GM12878 (cell line): ENCODE measurements around the gene RCAN1. TPM values are rescaled to one million over a fixed set of nuclear protein-coding genes. Genes with fewer than 3 reads are reported as not detected.

Source experiments
- ATAC-seq: fragments of 200-7000 bp; cut with Tn5 transposase; 3 replicates; pipeline ENCODE4 v1.9.1; 2020; ENCODE audit warnings: mild to moderate bottlenecking, moderate library complexity
- BruUV-seq: library from RNA; stranded (reverse); fragments of 400-500 nt; replicated peaks from 2 replicates; lab custom pipeline; 2021; lab: Mats Ljungman, UMichigan
- CTCF ChIA-PET: fragments of 300-600 bp; sonication (Branson Sonifier 250); formaldehyde crosslinking; extraction: SDS; loops from one replicate; lab custom pipeline; 2021; ENCODE audit warnings: inconsistent platforms; lab: Yijun Ruan, JAX
- POLR2A ChIA-PET: fragments of 350-600 bp; formaldehyde crosslinking; extraction: SDS; loops from one replicate; lab custom pipeline; 2021; ENCODE audit warnings: inconsistent platforms; lab: Charles Lee
- RAD21 ChIA-PET: fragments of 300-600 bp; sonication (Branson Sonifier 250); formaldehyde crosslinking; loops from one replicate; lab custom pipeline; 2023; ENCODE audit warnings: antibody characterized with exemption; ENCODE audit not compliant: unreplicated experiment; lab: Charles Lee
- SMC1A ChIA-PET: fragments of 300-600 bp; sonication (Branson Sonifier 250); formaldehyde crosslinking; loops from one replicate; lab custom pipeline; 2023; ENCODE audit not compliant: unreplicated experiment, uncharacterized antibody; lab: Charles Lee
- DNase-seq: peaks from one replicate; pipeline ENCODE4 v3.0.0-alpha.2; 2011; ENCODE audit warnings: low read depth, low spot score
- FAIRE-seq: peaks from 3 replicates; lab custom pipeline; 2011; peaks lifted over from hg19 to GRCh38; lab: Jason Lieb, UNC
- H2AFZ ChIP-seq: 2 replicates; pipeline ENCODE4 v1.6.0; 2011; ENCODE audit warnings: low read depth, low read length, control low read depth; ENCODE audit not compliant: control insufficient read depth
- H3K27ac ChIP-seq: 2 replicates; pipeline ENCODE4 v1.5.1; 2011; ENCODE audit warnings: control low read depth; ENCODE audit not compliant: control insufficient read depth, insufficient read depth
- H3K27me3 ChIP-seq, 2 experiments: replicated peaks in 1 of 2; 2 replicates each; pipeline versions ENCODE4 v1.6.0 to v1.6.1; 2011; ENCODE audit warnings: low read length in 1 of 2; ENCODE audit not compliant: control insufficient read depth in 2 of 2, insufficient read depth in 2 of 2
- H3K36me3 ChIP-seq, 2 experiments: 2 replicates each; pipeline ENCODE4 v1.5.1; 2011; ENCODE audit warnings: low read length in 1 of 2; ENCODE audit not compliant: control insufficient read depth in 2 of 2, insufficient read depth in 2 of 2
- H3K4me1 ChIP-seq: 2 replicates; pipeline ENCODE4 v1.6.1; 2011; ENCODE audit warnings: mild to moderate bottlenecking, low read length, moderate library complexity, mixed read lengths; ENCODE audit not compliant: control insufficient read depth, insufficient read depth
- H3K4me2 ChIP-seq: 2 replicates; pipeline ENCODE4 v1.6.0; 2011; ENCODE audit warnings: control low read depth; ENCODE audit not compliant: control insufficient read depth, insufficient read depth
- H3K4me3 ChIP-seq: fragments of 200-600 bp; sonication (generic); 2 replicates; pipeline ENCODE4 v1.5.1; 2016
- H3K79me2 ChIP-seq: 2 replicates; pipeline ENCODE4 v1.6.0; 2011; ENCODE audit warnings: low read length; ENCODE audit not compliant: control insufficient read depth, insufficient read depth
- H3K9ac ChIP-seq: 2 replicates; pipeline ENCODE4 v1.8.0; 2011; ENCODE audit warnings: low read length, control low read depth, mixed read lengths; ENCODE audit not compliant: control insufficient read depth, insufficient read depth
- H3K9me3 ChIP-seq: replicated peaks from 3 replicates; pipeline ENCODE4 v1.5.1; 2011; ENCODE audit warnings: mild to moderate bottlenecking, low read length; ENCODE audit not compliant: control insufficient read depth, insufficient read depth
- H4K20me1 ChIP-seq: 2 replicates; pipeline ENCODE4 v1.6.0; 2011; ENCODE audit not compliant: control insufficient read depth, insufficient read depth
- CBFB ChIP-seq: IDR thresholded peaks from 2 replicates; pipeline ENCODE4 v1.6.1; 2016; ENCODE audit warnings: antibody characterized with exemption, low read depth
- DPF2 ChIP-seq: fragments of 450-650 bp; IDR thresholded peaks from 2 replicates; pipeline ENCODE4 v1.6.1; 2017; ENCODE audit warnings: mild to moderate bottlenecking
- EED ChIP-seq: sonication (generic); IDR thresholded peaks from 2 replicates; pipeline ENCODE4 v1.6.1; 2016; ENCODE audit warnings: antibody characterized with exemption, low read depth
- EGR1 ChIP-seq, 2 experiments: IDR thresholded peaks; 1 replicate in 1 of 2; 2 replicates in 1 of 2; pipeline ENCODE4 v1.6.1; 2011 to 2012; ENCODE audit warnings: low read depth in 2 of 2, low read length in 2 of 2, borderline replicate concordance in 1 of 2, mild to moderate bottlenecking in 1 of 2, moderate library complexity in 1 of 2
- IKZF1 ChIP-seq: fragments of 450-650 bp; conservative IDR thresholded peaks from 2 replicates; pipeline ENCODE4 v1.6.1; 2017; ENCODE audit warnings: antibody characterized with exemption, mild to moderate bottlenecking
- IKZF2 ChIP-seq, 2 experiments: fragments of 450-650 bp; IDR thresholded peaks; 2 replicates each; pipeline ENCODE4 v1.6.1; 2017; ENCODE audit warnings: mild to moderate bottlenecking in 2 of 2, moderate library complexity in 2 of 2
- KLF5 ChIP-seq: fragments of 450-650 bp; IDR thresholded peaks from 2 replicates; pipeline ENCODE4 v1.6.1; 2014; ENCODE audit warnings: mild to moderate bottlenecking; ENCODE audit not compliant: partially characterized antibody
- MYB ChIP-seq: fragments of 150-350 bp; IDR thresholded peaks from 2 replicates; pipeline ENCODE4 v1.6.1; 2014; ENCODE audit warnings: mild to moderate bottlenecking, low read depth, low read length, borderline replicate concordance
- NR2C2 ChIP-seq: IDR thresholded peaks from 2 replicates; pipeline ENCODE4 v1.6.1; 2011; ENCODE audit warnings: borderline replicate concordance, low read depth; ENCODE audit not compliant: control insufficient read depth, insufficient read length
- POLR2AphosphoS2 ChIP-seq: IDR thresholded peaks from 2 replicates; pipeline ENCODE4 v1.6.1; 2011; ENCODE audit warnings: low read depth, mild to moderate bottlenecking, low read length, improper control_type of control experiment, moderate library complexity
- RAD51 ChIP-seq: fragments of 450-650 bp; IDR thresholded peaks from 2 replicates; pipeline ENCODE4 v1.6.1; 2016; ENCODE audit warnings: moderate library complexity, mild to moderate bottlenecking, inconsistent platforms
- REST ChIP-seq: IDR thresholded peaks from 2 replicates; pipeline ENCODE4 v1.6.1; 2012; ENCODE audit warnings: mild to moderate bottlenecking, low read depth, low read length
- SREBF1 ChIP-seq: IDR thresholded peaks from 2 replicates; pipeline ENCODE4 v1.6.1; 2012; ENCODE audit warnings: mild to moderate bottlenecking, low read length
- WRNIP1 ChIP-seq: IDR thresholded peaks from 2 replicates; pipeline ENCODE4 v1.6.1; 2011; ENCODE audit warnings: low read depth, low read length, improper control_type of control experiment, borderline replicate concordance
- ZNF24 ChIP-seq: fragments of 450-650 bp; IDR thresholded peaks from 2 replicates; pipeline ENCODE4 v1.6.1; 2017; ENCODE audit warnings: antibody characterized with exemption, mild to moderate bottlenecking
- ZNF687 ChIP-seq: fragments of 450-650 bp; IDR thresholded peaks from 2 replicates; pipeline ENCODE4 v1.6.1; 2017; ENCODE audit warnings: mild to moderate bottlenecking, moderate library complexity
- WGBS: methylation state at CpG from one replicate; pipeline ENCODE4 v1.1.6; 2016; ENCODE audit warnings: low lambda C conversion rate; ENCODE audit not compliant: insufficient replicate concordance, insufficient coverage; ENCODE audit errors: missing lambda C conversion rate; 5-methylcytosine and 5-hydroxymethylcytosine counted together
- in situ Hi-C: fragments of 300-500 bp; cut with MboI; formaldehyde crosslinking; loops from 9 replicates; pipeline ENCODE4 v1.14.3; 2018; ENCODE audit warnings: mixed read lengths
- intact Hi-C: fragments of 100-400 bp; cut with micrococcal nuclease; formaldehyde crosslinking; loops from one replicate; pipeline ENCODE4 v1.14.2; 2022; ENCODE audit not compliant: unreplicated experiment
- polyA plus RNA-seq, 11 experiments: library from polyadenylated mRNA; depleted of rRNA in 4 of 11; unstranded in 6 of 11; stranded (reverse) in 5 of 11; fragments of >200 nt; fragmentation: Nextera tagmentation in 4 of 11; fragmentation: Illumina TruSeq in 1 of 11; extraction: Ambion mirVana in 4 of 11; extraction: Trizol in 1 of 11; gene quantifications; 1 replicate in 1 of 11; 2 replicates in 10 of 11; pipeline versions ENCODE4 v1.2.1 to v1.2.3, GENCODE V29; 2011 to 2016; ENCODE audit warnings: inconsistent platforms in 2 of 11, missing spikeins in 2 of 11, low read depth in 1 of 11
- total RNA-seq, 4 experiments: library from RNA; depleted of rRNA in 3 of 4; stranded (reverse); fragments of >200 nt in 3 of 4; fragmentation: Illumina TruSeq in 1 of 4; extraction: Trizol in 1 of 4; gene quantifications; 2 replicates each; pipeline versions ENCODE4 v1.2.1 to v1.2.3, GENCODE V29; 2013 to 2021

RCAN1 gene
- total and polyA plus RNA-seq, 10 of the 15 experiments (the other 5 are each of a cell fraction or from before 2014, with no cell fraction given): 2.8 to 12.9 (median 10.5) TPM

GRCh38 chr21:34593954-34594531, 20.9 kb downstream of the RCAN1 start:
- no TSS peak for BruUV-seq
- 94% methylated on average over 12 of the region's 12 CpGs for WGBS
- H3K79me2 ChIP-seq: no peaks in the 10 kb centered on the region
- no peaks in the 10 kb centered on the region for H4K20me1 ChIP-seq
- H2AFZ ChIP-seq: no peak overlapping the region
- no peak for FAIRE-seq
- H3K9ac ChIP-seq: no peak overlapping the region
- DNase-seq: no peak
- ChIA-PET RAD21 (interaction anchor here (1.2 to 1.6 kb wide), 2 partner anchors 12 to 85 kb away, joined by 3 to 4 read pairs; no protein-coding TSS in a partner anchor), CTCF (interaction anchor here (1.5 kb wide), 1 partner anchor 12 kb away, joined by 4 read pairs; no protein-coding TSS in a partner anchor), SMC1A (interaction anchor here (1.6 kb wide), 1 partner anchor 9 kb away, joined by 7 read pairs; no protein-coding TSS in a partner anchor), POLR2A (no interaction called here)
- H3K27me3 ChIP-seq: no peaks in the 10 kb centered on the region
- intact Hi-C loops (no loop called here), in situ Hi-C loops (no loop called here)
- H3K36me3 ChIP-seq: no peaks in the 10 kb centered on the region; a peak in 1 of 4 replicates
- no peak for ATAC-seq
- no peak overlapping the region for H3K27ac ChIP-seq
- H3K4me3 ChIP-seq: no peak overlapping the region
- H3K4me2 ChIP-seq: no peak overlapping the region
- no peaks in the 10 kb centered on the region for H3K9me3 ChIP-seq
- H3K4me1 ChIP-seq: no peaks in the 10 kb centered on the region
- TF ChIP-seq EGR1 (IDR thresholded peaks at IDR 0.05; ENCODE audit: borderline replicate concordance in 1 of 2, low read depth in 2 of 2, low read length in 2 of 2) (no peak), KLF5 (no peak), MYB (no peak), SREBF1 (no peak), WRNIP1 (no peak), CBFB (no peak), IKZF1 (no peak), POLR2AphosphoS2 (no peak), EED (no peak), REST (no peak), NR2C2 (no peak), IKZF2 (IDR thresholded peaks at IDR 0.05) (no peak), RAD51 (no peak), ZNF687 (no peak), ZNF24 (no peak), DPF2 (no peak)
